ENCODE data around the gene CPNE8.
"Not testable (repeated sequence)": the region's sequence is repeated elsewhere in the genome, so short reads cannot be mapped to it uniquely, and the experiment has no call there.

The CPNE8 gene

GRCh38 chr12:38825006-38825405, 80.4 kb downstream of the CPNE8 start:
- ATAC-seq (no peak), DNase-seq (no peak)

- no peak for ATAC-seq
- no peak for DNase-seq
Observed at GRCh38 chr12:38823738-38824137, 81.7 kb downstream of the CPNE8 start.

GRCh38 chr12:38823314-38823713, 82.1 kb downstream of the CPNE8 start:
- no peak for ATAC-seq
- DNase-seq: no peak

- ATAC-seq: no peak
Observed at GRCh38 chr12:38817942-38818341, 87.4 kb downstream of the CPNE8 start.

GRCh38 chr12:38813923-38814322, 91.5 kb downstream of the CPNE8 start:
- no peak for DNase-seq
- no peak for ATAC-seq

More at GRCh38 chr12:38817942-38818341, 87.4 kb downstream of the CPNE8 start:
- no peak for DNase-seq

GRCh38 chr12:38811814-38812356, 93.5 kb downstream of the CPNE8 start:
- no peak for DNase-seq
- ATAC-seq: no peak

GRCh38 chr12:38809832-38810231, 95.6 kb downstream of the CPNE8 start:
- ATAC-seq (no peak), DNase-seq (no peak)

- ATAC-seq: no peak
- DNase-seq: no peak
Observed at GRCh38 chr12:38788106-38788505, 117.3 kb downstream of the CPNE8 start.

GRCh38 chr12:38785381-38785780, 120.0 kb downstream of the CPNE8 start:
- no peak for DNase-seq
- ATAC-seq: no peak

- DNase-seq (no peak), ATAC-seq (no peak)
Observed at GRCh38 chr12:38783304-38783703, 122.1 kb downstream of the CPNE8 start.

GRCh38 chr12:38782359-38782758, 123.0 kb downstream of the CPNE8 start:
- no peak for DNase-seq
- ATAC-seq: no peak

GRCh38 chr12:38776647-38777046, 128.7 kb downstream of the CPNE8 start:
- DNase-seq (no peak), ATAC-seq (no peak)

- no peak for ATAC-seq
- no peak for DNase-seq
Observed at GRCh38 chr12:38775457-38775856, 129.9 kb downstream of the CPNE8 start.

- DNase-seq: no peak
- ATAC-seq: no peak
Observed at GRCh38 chr12:38772437-38772836, 133.0 kb downstream of the CPNE8 start.

GRCh38 chr12:38771871-38772270, 133.5 kb downstream of the CPNE8 start:
- ATAC-seq (peak; percentile 76), DNase-seq (no peak)

- DNase-seq: no peak
- no peak for ATAC-seq
Observed at GRCh38 chr12:38761636-38762342, 143.6 kb downstream of the CPNE8 start.

GRCh38 chr12:38761111-38761510, 144.3 kb downstream of the CPNE8 start:
- DNase-seq (no peak), ATAC-seq (no peak)

- DNase-seq: no peak
- ATAC-seq: no peak
Observed at GRCh38 chr12:38759621-38760020, 145.8 kb downstream of the CPNE8 start.

- ATAC-seq (no peak), DNase-seq (no peak)
Observed at GRCh38 chr12:38746744-38747143, 158.6 kb downstream of the CPNE8 start.

GRCh38 chr12:38745601-38746000, 159.8 kb downstream of the CPNE8 start:
- DNase-seq: no peak
- ATAC-seq: no peak

GRCh38 chr12:38744041-38744440, 161.3 kb downstream of the CPNE8 start:
- ATAC-seq (no peak), DNase-seq (no peak)

- not testable (repeated sequence) for DNase-seq, ATAC-seq
Observed at GRCh38 chr12:38742496-38742895, 162.9 kb downstream of the CPNE8 start.

- ATAC-seq: no peak
- no peak for DNase-seq
Observed at GRCh38 chr12:38736821-38737220, 168.6 kb downstream of the CPNE8 start.

GRCh38 chr12:38732761-38733160, 172.6 kb downstream of the CPNE8 start:
- ATAC-seq (no peak), DNase-seq (no peak)

Measured in stimulated activated naive CD8-positive, alpha-beta T cell treated with anti-CD3 and anti-CD28 coated beads, Interleukin-15, Interleukin-2, amounts not matched to agents 100 U/mL and 50 U/mL, for 24 hours (primary cell).